HG02885 (cell line): ENCODE measurements around the gene WSB1.

ENCODE experiments used
- ATAC-seq: cut with Tn5 transposase; IDR thresholded peaks from one replicate; pipeline ENCODE4 v1.9.1; 2021; ENCODE audit warnings: mild to moderate bottlenecking; ENCODE audit not compliant: unreplicated experiment, poor library complexity

Gene WSB1

DNA sequence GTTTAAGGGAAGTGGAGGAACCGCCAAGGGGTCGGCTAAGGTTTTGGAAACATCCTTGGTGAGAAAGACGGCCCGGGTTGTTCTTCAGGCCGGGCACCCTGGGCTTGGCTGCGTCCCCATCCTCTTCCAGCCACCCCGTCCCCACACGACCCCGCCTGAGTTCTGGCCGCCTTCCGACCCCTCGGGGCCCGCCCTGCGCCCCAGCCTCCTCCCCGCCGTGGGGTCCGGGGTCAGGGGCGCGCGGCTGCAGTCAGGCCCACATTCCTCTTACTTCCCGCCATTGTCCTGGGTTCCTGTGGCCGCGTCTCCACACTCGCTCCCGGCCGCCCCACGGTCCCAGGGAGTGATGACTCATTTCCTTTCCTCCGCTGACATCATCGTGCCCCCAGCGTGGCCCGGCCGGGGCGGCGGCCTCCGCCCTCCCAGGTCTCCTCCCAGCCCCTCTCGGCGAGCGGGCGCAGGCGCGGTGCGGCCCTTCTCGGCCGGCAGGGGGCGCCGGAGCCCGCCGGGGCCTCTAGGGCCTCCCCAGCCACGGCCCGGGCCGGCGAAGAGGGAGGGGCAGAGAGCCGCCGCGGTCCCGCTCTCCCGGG is 59.6 kb downstream of the WSB1 start:
- ATAC-seq: peak; percentile 82

DNA sequence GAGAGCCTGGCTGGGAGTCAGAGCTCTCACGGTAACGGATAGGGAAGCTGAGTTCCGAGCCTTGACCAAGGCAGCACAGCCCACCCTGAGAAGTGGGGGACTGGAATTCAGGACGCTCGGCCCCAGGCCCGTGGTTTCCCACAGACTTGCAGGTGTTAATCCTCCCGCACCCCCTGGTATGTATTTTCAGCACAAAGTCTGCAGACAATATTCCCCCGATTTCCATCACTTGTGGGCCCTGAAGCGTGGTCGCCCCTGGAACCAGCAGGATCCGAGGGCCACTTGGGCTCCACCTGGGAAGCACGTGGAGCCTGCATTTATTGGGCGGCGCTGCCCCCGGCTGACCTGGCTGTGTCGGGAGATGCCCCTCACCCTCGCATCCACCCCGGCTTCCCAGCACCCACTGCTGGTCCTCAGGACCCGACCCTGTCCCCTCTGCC is 60.2 kb downstream of the WSB1 start:
- ATAC-seq: no peak

DNA sequence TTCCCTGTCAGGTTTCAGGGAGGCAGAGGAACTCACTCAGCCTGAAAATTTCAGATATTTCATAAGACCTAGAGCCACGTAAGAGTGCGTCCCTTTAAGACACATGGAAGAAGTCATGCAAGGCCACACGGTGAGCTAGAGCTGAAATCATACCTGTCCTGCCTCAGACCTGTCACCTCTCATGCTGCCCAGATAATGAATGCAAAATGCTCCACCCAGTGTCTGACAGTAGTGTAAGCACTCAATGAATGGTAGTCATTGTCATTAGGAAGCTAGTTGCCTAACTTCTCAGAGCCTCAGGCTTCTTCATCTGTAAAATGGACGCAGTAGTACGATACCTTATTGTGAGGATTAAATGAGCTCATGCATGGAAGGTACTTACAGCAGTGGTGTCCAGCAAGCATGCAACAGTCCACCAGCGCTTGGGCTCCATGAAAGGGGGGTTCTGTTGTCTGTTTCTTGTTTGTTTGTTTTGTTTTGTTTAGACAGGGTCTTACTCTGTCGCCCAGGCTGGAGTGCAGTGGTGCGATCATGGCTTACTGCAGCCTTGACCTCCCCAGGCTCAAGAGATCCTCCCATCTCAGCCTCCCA is 60.7 kb downstream of the WSB1 start:
- no peak for ATAC-seq

DNA sequence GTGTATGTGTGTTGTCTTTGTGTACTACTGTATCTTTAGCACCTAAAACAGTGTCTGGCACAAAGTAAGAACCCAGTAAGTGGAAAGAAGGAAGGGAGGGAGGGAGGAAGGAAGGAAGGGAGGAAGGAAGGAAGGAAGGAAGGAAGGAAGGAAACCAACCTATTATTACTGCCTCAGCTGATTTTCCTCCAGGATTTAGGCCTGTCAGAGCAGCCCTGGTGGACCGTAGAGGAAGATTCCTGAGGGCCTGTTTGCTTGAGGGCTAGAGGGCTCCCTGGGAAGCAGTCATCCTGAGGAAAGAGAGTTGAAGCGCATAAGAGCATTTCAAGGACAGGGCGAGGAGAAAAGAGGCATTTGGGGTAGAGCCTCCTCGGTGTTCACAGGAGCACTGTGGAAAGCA is 61.5 kb downstream of the WSB1 start:
- no peak for ATAC-seq

DNA sequence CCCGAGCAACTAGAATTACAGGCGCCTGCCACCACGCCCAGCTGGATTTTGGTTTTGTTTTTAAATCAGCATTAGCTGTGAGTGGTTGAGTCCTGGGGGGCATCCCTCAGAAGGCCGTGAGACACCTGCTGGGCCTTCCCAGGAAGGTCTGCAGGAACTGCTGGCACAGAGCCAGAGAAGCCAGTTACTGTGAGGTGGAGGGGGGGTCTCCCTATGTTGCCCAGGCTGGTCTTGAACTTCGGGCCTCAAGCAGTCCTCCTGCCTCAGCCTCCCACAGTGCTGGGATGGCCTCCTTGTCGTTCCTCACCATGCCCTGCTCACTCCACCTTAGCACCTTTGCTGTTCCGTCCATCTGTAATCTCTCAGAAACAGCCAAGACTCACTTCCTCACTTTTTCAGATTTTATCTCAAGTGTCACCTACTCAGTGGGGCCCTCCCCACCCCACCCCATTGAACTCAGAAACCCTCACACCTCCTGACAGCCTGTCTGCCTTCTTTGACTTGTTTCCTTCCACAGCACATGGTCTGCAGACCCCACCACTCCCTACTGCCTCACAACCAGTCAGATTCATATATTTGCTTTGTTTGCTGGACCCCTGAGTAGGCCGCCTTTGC is 62.3 kb downstream of the WSB1 start:
- ATAC-seq: no peak

DNA sequence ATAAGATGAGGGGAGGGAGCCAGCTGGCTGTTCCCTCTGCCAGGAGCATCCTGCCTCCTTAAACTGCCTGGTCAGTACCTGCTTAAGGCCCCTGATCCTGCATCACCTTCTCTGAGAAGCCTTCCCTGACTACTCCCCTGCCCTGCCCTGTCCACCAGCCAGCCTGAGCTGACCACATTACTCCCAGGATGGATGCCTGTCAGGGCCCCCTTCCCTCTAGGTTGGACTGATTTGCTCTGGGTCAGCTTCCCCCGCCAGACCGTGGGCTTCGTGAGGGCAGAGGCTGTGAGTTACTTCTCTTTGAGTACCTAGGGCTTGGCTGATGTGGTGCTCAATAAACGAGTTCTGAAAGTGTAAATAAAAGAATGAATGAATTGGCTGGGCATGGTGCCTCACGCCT is 63.3 kb downstream of the WSB1 start:
- ATAC-seq: no peak

DNA sequence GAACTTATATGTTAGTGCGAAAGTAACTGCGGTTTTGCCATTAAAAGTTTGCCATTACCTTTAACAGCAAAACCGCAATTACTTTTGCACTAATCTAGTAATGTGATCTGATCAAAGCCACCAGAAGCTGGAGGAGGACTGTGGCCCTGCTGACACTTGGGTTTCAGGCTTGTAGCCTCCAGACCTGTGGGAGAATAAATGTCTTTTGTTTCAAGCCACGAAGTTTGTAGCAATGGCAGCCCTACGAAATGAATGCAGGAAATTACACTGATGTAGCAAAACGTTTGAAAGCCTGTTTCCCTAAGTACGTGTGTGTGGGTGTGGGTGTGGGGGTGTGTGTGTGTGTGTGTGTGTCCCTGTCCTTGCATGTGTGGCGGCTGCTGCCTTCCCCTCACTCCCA is 66.6 kb downstream of the WSB1 start:
- no peak for ATAC-seq

DNA sequence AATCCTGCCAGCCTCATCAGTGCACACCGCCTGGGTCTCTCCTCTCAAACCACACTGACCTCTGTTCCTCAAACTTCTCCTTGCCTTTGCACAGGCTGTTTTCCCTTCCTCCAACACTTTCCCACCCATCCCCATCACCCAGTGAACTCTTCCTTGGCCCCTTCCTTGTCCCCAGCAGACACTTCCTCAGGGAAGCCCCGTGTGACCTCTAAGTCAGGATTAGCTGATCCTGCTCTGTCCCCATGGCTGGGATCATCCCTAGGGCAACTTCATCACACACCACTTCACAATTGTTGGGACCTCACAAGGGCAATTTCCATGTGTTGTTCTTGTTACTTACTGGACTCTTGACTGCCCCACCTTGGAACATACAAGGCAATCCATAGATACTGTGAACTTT is 67.8 kb downstream of the WSB1 start:
- ATAC-seq: no peak

DNA sequence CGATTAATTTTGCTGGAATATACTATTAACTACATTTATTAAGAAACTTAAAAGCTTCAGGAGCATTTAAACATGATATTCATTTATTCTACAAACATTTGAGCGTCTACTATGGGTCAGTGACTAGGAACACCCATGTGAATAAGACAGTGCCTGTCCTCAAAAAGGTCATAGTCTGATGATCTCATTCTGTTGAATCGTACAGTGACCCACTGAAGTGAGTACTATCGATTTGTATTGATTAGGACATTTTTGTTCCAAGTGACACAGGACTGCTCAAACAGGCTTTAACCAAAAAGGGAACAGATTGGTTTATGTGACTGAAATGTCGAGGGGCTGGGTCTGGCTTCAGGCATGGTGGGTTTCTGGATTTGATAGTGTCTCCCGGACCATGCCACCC is 68.6 kb downstream of the WSB1 start:
- no peak for ATAC-seq

DNA sequence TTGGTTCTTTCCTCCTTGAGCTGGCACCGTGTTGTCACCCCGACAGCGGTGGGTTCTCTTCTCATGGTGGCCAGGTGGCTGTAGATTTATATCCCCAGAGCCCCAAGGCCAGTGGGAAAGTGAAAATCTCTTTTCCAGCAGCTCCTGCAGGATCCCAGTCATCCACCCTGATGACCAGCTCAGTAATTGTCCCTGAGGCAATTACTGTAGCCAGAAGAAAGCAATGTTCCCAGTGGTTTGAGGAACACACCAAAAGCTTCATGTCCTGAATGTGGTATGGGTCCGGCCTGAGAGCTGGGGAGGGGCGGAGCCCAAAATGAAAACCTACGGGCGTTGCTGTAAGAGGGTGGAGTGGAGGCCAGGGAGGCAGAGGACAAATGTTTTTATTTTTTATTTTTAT is 69.0 kb downstream of the WSB1 start:
- no peak for ATAC-seq

DNA sequence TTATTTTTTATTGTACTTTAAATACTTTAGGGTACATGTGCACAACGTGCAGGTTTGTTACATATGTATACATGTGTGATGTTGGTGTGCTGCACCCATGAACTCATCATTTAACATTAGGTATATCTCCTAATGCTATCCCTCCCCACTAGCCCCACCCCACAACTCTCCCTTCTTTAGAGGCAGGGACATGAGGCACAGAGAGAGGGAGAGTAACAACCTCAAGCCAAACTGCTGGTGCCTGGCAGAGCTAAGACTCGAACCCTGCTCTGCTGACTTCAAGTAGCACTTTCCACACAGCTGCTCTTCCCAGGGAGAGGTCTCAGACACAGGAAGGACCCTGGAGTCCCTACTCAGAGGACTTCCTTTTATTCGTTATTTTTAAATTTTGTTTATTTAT is 69.4 kb downstream of the WSB1 start:
- ATAC-seq: no peak
